Osteocyte (in vitro differentiated cells): ENCODE measurements around the gene EDN1. TPM values are rescaled to one million over a fixed set of nuclear protein-coding genes. Genes with fewer than 3 reads are reported as not detected.

ENCODE experiments used
- DNase-seq: peaks from one replicate; pipeline ENCODE4 v3.0.0; 2021; ENCODE audit warnings: mixed read lengths; ENCODE audit not compliant: unreplicated experiment; ENCODE audit errors: extremely low spot score
- H3K27ac Mint-ChIP-seq: one replicate; pipeline ENCODE4 v1.8.0; 2021; ENCODE audit warnings: mild to moderate bottlenecking, mixed read lengths; ENCODE audit not compliant: unreplicated experiment
- H3K27me3 Mint-ChIP-seq: one replicate; pipeline ENCODE4 v1.8.0; 2021; ENCODE audit warnings: mixed read lengths; ENCODE audit not compliant: unreplicated experiment
- H3K36me3 Mint-ChIP-seq: one replicate; pipeline ENCODE4 v1.8.0; 2021; ENCODE audit warnings: mixed read lengths; ENCODE audit not compliant: unreplicated experiment
- H3K4me1 Mint-ChIP-seq: one replicate; pipeline ENCODE4 v1.8.0; 2021; ENCODE audit warnings: mixed read lengths; ENCODE audit not compliant: unreplicated experiment
- H3K4me3 Mint-ChIP-seq: one replicate; pipeline ENCODE4 v1.8.0; 2021; ENCODE audit warnings: mild to moderate bottlenecking, moderate library complexity, mixed read lengths; ENCODE audit not compliant: unreplicated experiment
- H3K9me3 Mint-ChIP-seq: one replicate; pipeline ENCODE4 v1.8.0; 2021; ENCODE audit warnings: mixed read lengths; ENCODE audit not compliant: unreplicated experiment
- total RNA-seq: library from RNA; stranded (reverse); gene quantifications from 2 replicates; pipeline ENCODE4 v1.2.1, GENCODE V29; 2021
- TF ChIP-seq, protein P1 (sequence below): fragments of 200-600 bp; sonication (generic); IDR thresholded peaks from 2 replicates; pipeline ENCODE4 v1.5.0; 2021; ENCODE audit warnings: antibody characterized with exemption, mild to moderate bottlenecking, moderate library complexity

Gene EDN1
- total RNA-seq, 1 donor from 2014 or later: 13.2 TPM

DNA sequence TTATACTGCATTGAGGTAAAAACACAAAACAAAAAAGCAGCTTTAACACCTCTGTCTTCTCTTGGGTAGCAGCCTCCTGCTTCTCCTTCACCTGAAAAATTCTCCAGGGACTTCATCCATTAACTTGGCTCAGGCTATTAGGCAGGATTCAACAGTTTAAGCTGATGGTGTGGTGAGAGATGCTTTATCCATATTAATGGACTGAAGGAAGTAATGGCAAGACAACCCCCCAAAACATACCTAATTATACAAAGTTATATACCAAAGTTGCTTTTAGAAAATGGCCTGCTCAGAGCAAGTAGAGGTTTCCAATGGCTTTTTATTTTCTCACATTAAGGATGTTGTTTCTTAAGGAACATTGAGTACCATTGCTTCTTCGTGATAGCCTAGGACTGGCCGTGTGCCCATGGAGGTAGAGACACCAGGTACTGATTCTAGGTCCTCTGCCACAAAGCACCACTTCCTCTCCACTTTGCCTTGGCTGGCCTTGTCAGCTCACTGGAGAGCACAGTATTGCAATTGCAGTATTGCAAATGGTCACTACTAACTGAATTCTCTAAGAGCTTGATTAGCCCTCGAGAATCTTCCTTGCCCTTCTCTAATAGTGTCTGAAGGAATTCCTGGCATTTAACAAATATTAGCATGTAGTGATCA lies 7.3 kb downstream of the EDN1 start:
- H3K4me1 Mint-ChIP-seq: peaks cover 48% of the 10 kb centered on the region
- peaks cover 16% of the 10 kb centered on the region for H3K36me3 Mint-ChIP-seq
- TF ChIP-seq, protein P1, sequence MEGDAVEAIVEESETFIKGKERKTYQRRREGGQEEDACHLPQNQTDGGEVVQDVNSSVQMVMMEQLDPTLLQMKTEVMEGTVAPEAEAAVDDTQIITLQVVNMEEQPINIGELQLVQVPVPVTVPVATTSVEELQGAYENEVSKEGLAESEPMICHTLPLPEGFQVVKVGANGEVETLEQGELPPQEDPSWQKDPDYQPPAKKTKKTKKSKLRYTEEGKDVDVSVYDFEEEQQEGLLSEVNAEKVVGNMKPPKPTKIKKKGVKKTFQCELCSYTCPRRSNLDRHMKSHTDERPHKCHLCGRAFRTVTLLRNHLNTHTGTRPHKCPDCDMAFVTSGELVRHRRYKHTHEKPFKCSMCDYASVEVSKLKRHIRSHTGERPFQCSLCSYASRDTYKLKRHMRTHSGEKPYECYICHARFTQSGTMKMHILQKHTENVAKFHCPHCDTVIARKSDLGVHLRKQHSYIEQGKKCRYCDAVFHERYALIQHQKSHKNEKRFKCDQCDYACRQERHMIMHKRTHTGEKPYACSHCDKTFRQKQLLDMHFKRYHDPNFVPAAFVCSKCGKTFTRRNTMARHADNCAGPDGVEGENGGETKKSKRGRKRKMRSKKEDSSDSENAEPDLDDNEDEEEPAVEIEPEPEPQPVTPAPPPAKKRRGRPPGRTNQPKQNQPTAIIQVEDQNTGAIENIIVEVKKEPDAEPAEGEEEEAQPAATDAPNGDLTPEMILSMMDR: no peak
- no peak overlapping the region for H3K4me3 Mint-ChIP-seq
- H3K27me3 Mint-ChIP-seq: no peaks in the 10 kb centered on the region
- DNase-seq: no peak
- no peaks in the 10 kb centered on the region for H3K9me3 Mint-ChIP-seq
- no peak overlapping the region for H3K27ac Mint-ChIP-seq

DNA sequence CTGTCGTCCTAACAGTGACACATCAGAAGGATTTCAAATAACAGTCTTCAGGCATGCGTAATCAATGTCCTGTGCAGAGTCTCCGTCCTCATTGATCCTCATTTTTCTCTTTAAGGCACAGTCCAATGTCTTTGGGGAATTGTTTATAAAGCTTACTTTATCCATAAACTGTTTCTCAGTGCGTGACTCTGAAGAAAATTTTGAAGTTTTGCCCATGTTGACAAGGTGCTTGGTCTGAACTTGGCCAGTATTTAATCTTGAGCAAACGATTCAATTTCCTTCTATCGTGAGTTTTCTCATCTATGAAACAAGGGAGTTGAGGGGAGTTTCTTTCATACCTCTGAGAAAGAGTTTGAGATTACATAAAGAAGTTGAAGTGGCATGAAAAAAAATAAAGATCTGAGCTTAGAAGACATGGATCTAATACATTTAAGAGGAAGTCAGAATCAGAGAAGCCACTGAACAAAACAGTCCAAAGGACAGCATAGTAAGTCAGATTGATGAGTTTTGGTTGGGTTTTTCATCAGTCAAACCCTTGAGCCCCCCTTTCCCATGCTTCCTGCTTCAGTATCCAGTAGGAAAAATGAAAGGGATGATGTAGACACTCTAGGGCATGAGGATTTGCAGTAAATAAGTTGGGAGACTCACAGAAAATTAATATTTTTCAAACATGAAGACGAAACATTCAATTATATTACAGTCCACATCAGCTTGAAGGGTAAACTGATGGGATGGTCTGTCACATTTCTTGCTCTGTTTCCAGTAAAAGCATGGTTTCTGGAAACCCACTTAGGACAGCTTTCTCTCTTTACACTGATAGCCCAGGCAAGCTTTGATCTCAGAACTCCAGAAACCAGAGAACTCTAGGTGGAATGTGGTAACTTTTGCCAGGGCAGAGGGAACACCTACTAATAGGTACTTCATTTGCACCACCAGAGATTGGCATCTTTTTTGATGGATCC lies 8.1 kb downstream of the EDN1 start:
- no peak for DNase-seq
- Mint-ChIP-seq H3K9me3 (no peaks in the 10 kb centered on the region), H3K36me3 (peaks cover 12% of the 10 kb centered on the region), H3K27me3 (no peaks in the 10 kb centered on the region), H3K27ac (peak overlapping the region; percentile 23), H3K4me1 (peaks cover 40% of the 10 kb centered on the region), H3K4me3 (no peak overlapping the region)
- TF ChIP-seq, protein P1: no peak

DNA sequence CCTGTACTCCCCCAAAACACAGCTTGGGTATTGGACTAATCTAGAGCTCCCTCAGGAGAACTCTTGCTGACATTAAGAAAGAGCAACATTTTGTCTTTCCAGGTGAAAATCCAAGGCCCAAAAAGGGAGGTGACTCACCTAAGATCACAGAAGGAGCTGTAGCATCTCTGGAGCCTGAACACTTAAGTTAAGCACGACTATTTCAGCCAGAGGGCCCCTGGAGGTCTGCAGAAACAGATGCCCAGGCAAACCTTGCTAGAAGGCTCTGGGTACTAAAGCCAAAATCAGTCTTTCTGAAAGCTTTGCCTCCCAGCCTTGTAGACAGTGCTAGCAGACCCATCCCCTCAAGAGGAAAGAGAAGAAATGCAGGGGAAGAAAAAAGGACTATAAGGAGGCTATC lies 8.8 kb downstream of the EDN1 start:
- H3K36me3 Mint-ChIP-seq: peaks cover 11% of the 10 kb centered on the region
- TF ChIP-seq, protein P1: no peak
- no peaks in the 10 kb centered on the region for H3K27me3 Mint-ChIP-seq
- DNase-seq: no peak
- H3K4me1 Mint-ChIP-seq: peaks cover 33% of the 10 kb centered on the region
- H3K27ac Mint-ChIP-seq: no peak overlapping the region
- no peak overlapping the region for H3K4me3 Mint-ChIP-seq
- no peaks in the 10 kb centered on the region for H3K9me3 Mint-ChIP-seq

DNA sequence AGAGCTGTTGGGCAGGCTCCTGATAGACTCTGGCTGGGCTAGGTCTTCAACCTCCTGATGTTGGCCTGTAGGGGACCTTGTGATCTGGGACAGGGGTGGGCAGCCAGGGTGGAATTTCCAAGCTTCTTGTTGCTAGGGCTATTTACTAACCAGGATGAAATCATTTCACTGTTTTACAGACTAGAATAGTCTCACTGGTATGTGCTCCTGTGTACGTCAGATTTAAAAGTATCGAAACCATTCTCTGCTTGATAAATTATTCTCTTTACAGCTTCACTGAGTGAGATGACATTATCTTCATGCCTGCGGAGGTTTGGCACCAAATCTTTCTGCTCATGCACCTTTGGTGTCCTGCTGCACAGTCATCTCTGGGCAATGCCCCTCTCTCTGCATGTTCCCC lies 10.9 kb downstream of the EDN1 start:
- Mint-ChIP-seq H3K4me3 (no peak overlapping the region), H3K4me1 (peaks cover 12% of the 10 kb centered on the region), H3K9me3 (peaks cover 4% of the 10 kb centered on the region), H3K27me3 (no peaks in the 10 kb centered on the region), H3K36me3 (peaks cover 5% of the 10 kb centered on the region), H3K27ac (no peak overlapping the region)
- no peak for DNase-seq
- TF ChIP-seq, protein P1: no peak

DNA sequence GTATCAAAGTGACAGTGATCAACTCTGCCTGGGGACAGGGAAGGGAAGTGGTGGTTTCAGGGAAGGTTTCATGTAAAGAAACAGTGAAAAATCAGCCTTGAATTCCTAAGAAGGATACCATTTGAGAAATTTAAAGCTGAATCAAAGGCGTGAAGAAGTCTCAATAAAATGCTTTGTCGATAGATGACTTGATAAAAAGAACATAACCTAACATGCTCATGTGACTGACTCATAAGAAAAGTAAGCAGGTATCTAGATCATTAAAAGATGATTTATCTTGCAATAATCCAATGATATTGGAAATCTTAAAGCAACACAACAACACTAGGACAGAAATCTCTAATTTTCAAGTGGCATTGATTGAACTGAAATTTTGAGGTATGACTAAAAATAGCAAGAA lies 14.3 kb downstream of the EDN1 start:
- Mint-ChIP-seq H3K27ac (no peak overlapping the region), H3K4me3 (no peak overlapping the region), H3K4me1 (no peaks in the 10 kb centered on the region), H3K36me3 (peaks cover 4% of the 10 kb centered on the region), H3K27me3 (no peaks in the 10 kb centered on the region), H3K9me3 (peaks cover 4% of the 10 kb centered on the region)
- no peak for DNase-seq
- TF ChIP-seq, protein P1: no peak
